ENCODE results near the gene FTL.

Gene FTL

DNA sequence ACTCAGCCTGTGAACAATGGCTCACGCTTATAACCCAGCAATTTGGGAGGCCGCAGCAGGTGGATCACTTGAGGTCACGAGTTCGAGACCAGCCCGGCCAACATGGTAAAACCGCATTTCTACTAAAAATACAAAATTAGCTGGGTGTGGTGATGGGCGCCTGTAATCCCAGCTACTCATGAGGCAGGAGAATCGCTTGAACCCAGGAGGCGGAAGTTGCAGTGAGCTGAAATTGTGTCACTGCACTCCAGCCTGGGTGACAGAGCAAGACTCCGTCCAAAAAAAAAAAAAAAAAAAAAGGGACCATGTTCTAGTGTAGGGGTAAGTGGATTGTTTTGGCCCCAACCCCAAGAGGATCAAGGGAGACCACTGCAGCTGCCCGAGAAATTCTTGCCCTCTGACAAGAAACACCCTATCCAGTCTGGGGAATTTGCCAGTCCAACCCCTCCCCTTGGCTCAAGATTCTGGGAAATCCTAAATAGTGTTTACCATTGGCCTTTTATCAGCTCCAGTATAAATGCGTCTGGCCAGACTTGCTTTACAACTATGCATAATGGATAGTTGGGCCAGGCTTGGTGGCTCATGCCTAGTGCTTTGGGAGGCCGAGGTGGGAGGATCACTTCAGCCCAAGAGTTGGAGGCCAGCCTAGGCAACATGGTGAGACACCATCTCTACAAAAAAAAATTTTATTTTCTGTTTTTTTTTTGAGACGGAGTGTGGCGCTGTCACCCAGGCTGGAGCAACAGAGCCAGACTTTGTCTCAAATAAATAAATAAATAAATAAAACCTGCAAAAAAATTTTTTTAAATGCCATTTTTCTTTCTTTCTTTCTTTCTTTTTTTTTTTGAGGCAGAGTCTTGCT, 36.7 kb upstream of the FTL start:
- TF ChIP-seq, protein P1, sequence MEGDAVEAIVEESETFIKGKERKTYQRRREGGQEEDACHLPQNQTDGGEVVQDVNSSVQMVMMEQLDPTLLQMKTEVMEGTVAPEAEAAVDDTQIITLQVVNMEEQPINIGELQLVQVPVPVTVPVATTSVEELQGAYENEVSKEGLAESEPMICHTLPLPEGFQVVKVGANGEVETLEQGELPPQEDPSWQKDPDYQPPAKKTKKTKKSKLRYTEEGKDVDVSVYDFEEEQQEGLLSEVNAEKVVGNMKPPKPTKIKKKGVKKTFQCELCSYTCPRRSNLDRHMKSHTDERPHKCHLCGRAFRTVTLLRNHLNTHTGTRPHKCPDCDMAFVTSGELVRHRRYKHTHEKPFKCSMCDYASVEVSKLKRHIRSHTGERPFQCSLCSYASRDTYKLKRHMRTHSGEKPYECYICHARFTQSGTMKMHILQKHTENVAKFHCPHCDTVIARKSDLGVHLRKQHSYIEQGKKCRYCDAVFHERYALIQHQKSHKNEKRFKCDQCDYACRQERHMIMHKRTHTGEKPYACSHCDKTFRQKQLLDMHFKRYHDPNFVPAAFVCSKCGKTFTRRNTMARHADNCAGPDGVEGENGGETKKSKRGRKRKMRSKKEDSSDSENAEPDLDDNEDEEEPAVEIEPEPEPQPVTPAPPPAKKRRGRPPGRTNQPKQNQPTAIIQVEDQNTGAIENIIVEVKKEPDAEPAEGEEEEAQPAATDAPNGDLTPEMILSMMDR (IDR thresholded peaks at IDR 0.05; ENCODE audit: low read depth, low read length) = no peak
- Histone ChIP-seq H3K36me3 (no peaks in the 10 kb centered on the region), H3K27me3 (peaks cover 7% of the 10 kb centered on the region; the same call in 1 of the 2 replicates), H3K4me1 (no peaks in the 10 kb centered on the region), H3K4me3 (ENCODE audit: low read depth, low read length) (no peak overlapping the region), H3K9me3 (no peaks in the 10 kb centered on the region)
- DNase-seq = no peak

DNA sequence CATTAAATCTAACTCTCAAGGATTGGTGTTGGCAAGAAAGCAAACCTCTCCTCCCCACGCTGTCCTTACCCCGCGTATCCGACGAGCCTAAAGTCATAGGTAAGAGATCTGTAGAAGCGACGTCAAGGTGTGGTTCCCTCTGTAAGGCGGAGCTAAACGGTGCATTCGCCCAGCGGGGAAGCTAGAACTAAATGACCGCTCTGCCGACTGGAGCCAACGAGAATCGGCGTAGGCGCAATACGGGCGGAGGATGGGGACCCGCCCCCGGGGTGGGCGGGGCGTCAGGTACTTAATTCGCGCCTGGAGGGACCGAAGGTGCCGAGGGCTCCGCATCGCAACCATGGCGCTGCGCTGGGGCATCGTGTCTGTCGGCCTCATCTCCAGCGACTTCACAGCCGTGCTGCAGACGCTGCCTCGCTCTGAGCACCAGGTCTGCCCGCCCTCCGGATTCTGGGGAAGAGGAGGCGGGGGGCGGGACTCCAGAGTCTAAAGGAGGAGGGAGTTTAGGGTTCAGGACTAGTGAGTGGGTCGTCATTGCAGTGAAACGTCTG, 31.7 kb upstream of the FTL start, which contains the start of gene DHDH:
Gene DHDH (plus strand): TSS at position 318 of the 551 bp plus-strand sequence. CDS start 23 bp downstream, at position 341.
- peak; percentile 77 for DNase-seq
- Histone ChIP-seq H3K36me3 (no peaks in the 10 kb centered on the region), H3K9me3 (no peaks in the 10 kb centered on the region), H3K27me3 (peaks cover 7% of the 10 kb centered on the region; the same call in 1 of the 2 replicates), H3K4me1 (no peaks in the 10 kb centered on the region), H3K4me3 (ENCODE audit: low read depth, low read length) (peak within 1 kb of the TSS; percentile 53)
- TF ChIP-seq, protein P1 (IDR thresholded peaks at IDR 0.05; ENCODE audit: low read depth, low read length) = no peak

DNA sequence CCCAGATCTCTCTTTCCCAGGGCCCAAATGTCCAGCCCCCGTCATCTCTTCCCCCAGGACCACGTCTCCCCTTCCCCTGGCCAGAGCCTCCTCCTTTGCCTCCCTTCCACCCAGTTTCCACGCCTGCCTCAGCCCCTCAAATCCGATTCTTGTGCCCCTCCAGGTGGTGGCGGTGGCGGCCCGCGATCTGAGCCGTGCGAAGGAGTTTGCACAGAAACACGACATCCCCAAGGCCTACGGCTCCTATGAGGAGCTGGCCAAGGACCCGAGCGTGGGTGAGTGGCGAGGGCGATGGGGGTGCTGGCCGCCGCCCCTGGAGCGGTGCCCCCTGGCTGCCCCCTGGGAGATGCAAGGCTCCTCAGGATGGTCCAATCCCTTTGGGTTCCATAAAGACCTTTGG, 30.3 kb upstream of the FTL start:
- DNase-seq = no peak
- Histone ChIP-seq H3K27me3 (peaks cover 7% of the 10 kb centered on the region; the same call in 1 of the 2 replicates), H3K4me3 (ENCODE audit: low read depth, low read length) (no peak overlapping the region), H3K9me3 (no peaks in the 10 kb centered on the region), H3K4me1 (no peaks in the 10 kb centered on the region), H3K36me3 (no peaks in the 10 kb centered on the region)
- TF ChIP-seq, protein P1 (IDR thresholded peaks at IDR 0.05; ENCODE audit: low read depth, low read length) = no peak

DNA sequence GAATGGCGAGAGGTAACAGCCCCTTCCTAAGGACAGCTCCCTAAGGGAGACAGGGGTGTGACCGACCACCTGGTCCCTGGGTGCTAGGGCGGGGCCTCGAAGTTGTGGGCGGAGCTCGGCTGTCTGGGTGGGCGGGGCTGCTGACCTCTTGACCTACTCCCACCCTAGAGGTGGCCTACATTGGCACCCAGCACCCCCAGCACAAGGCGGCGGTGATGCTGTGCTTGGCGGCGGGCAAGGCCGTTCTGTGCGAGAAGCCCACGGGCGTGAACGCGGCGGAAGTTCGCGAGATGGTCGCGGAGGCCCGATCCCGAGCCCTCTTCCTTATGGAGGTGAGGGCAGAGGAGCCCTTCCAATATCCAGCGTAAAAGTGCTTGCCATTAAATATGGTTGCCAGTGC, 29.2 kb upstream of the FTL start:
- TF ChIP-seq, protein P1 (IDR thresholded peaks at IDR 0.05; ENCODE audit: low read depth, low read length) = no peak
- Histone ChIP-seq H3K4me1 (no peaks in the 10 kb centered on the region), H3K36me3 (no peaks in the 10 kb centered on the region), H3K27me3 (peaks cover 7% of the 10 kb centered on the region; the same call in 1 of the 2 replicates), H3K9me3 (no peaks in the 10 kb centered on the region), H3K4me3 (ENCODE audit: low read depth, low read length) (no peak overlapping the region)
- no peak for DNase-seq

DNA sequence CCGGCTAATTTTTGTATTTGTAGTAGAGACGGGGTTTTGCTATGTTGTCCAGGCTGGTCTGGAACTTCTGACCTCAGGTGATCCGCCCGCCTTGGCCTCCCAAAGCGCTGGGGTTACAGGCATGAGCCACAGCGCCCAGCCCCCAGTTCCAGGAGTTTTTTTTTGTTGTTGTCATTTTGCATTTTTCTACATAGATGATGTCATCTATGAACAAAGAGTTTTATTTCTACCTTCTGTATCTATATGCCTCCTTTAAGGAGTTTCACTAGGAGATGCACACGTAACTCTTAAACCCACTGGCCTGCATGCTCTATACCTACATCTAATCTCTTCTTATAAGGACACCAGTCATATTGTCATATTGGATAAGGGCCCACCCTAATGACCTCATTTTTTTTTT, 26.9 kb upstream of the FTL start:
- DNase-seq = no peak
- TF ChIP-seq, protein P1 (IDR thresholded peaks at IDR 0.05; ENCODE audit: low read depth, low read length) = no peak
- peaks cover under 1% of the 10 kb centered on the region; the same call in 1 of the 2 replicates for H3K27me3 ChIP-seq
- H3K4me1 ChIP-seq = no peaks in the 10 kb centered on the region
- H3K9me3 ChIP-seq = no peaks in the 10 kb centered on the region
- no peak overlapping the region for H3K4me3 ChIP-seq (ENCODE audit: low read depth, low read length)
- H3K36me3 ChIP-seq = no peaks in the 10 kb centered on the region

DNA sequence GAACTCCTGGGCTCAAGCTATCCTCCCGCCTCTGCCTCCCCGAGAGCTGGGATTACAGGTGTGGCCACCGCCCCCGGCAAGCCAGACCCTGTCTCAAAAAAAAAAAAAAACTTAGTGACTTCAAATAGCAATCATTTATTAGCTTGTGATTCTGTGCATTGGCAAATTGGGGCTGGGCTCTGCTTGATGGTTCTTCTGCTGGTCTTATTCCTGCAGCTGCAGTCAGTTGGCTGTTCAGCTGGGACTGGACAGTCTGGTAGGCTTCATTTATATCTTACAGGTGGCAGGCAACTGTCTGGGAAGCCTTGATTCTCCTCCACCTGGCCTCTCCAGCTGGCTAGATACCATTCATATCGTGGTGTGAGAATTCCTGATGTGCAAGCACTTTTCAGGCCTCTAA, 24.2 kb upstream of the FTL start:
- no peak for DNase-seq
- H3K36me3 ChIP-seq = no peaks in the 10 kb centered on the region
- no peak overlapping the region for H3K4me3 ChIP-seq (ENCODE audit: low read depth, low read length)
- H3K9me3 ChIP-seq = no peaks in the 10 kb centered on the region
- TF ChIP-seq, protein P1 (IDR thresholded peaks at IDR 0.05; ENCODE audit: low read depth, low read length) = no peak
- no peaks in the 10 kb centered on the region for H3K27me3 ChIP-seq
- H3K4me1 ChIP-seq = no peaks in the 10 kb centered on the region

Measured in BE2C (cell line).